OCI-LY3 (cell line): ENCODE data around the gene SLITRK4.

ENCODE experiments used
- CTCF ChIP-seq: fragments of 200-600, 300-600 bp; sonication (generic); IDR thresholded peaks from 2 replicates; pipeline ENCODE4 v1.5.1; 2014; ENCODE audit warnings: antibody characterized with exemption, low read length, low read depth
- EZH2phosphoT487 ChIP-seq: fragments of 200-600 bp; shearing (Covaris generic); IDR thresholded peaks from 2 replicates; pipeline ENCODE4 v1.6.1; 2018; ENCODE audit warnings: antibody characterized with exemption, mixed run types, low read depth

- TF ChIP-seq CTCF: no peak
- TF ChIP-seq EZH2phosphoT487: no peak
Measured at GRCh38 chrX:143634663-143635455, 1.0 kb downstream of the SLITRK4 start.
